Pancreas (tissue), 10 donors: ENCODE data around the gene LARP4B. TPM values are rescaled to one million over a fixed set of nuclear protein-coding genes. Genes with fewer than 3 reads are reported as not detected.
A peak's percentile ranks its signal among the peaks of the same experiment; 100 is the strongest.

ENCODE experiments used
- ATAC-seq, 4 donors: fragments of 200-7000 bp; cut with Tn5 transposase; one replicate each; pipeline versions ENCODE4 v1.8.0 to v1.9.1; 2020; ENCODE audit warnings: mild to moderate bottlenecking in 4 of 4, moderate library complexity in 4 of 4
- DNase-seq, 6 donors: peaks; one replicate each; pipeline ENCODE4 v3.0.0-alpha.2; 2020
- FAIRE-seq: peaks from 2 replicates; lab custom pipeline; 2012; peaks lifted over from hg19 to GRCh38; lab: Jason Lieb, UNC
- H3K27ac ChIP-seq, 4 donors: fragments of 200-600 bp; sonication (generic); 1 replicate in 3 of 4; 2 replicates in 1 of 4; pipeline versions ENCODE4 v1.5.0 to v1.8.0; 2020
- H3K27me3 ChIP-seq, 4 donors: fragments of 200-600 bp; one replicate each; pipeline ENCODE4 v1.8.0; 2021
- H3K36me3 ChIP-seq, 3 donors: fragments of 200-600 bp; sonication (generic) in 1 of 3; one replicate each; pipeline versions ENCODE4 v1.5.0 to v1.8.0; 2020 to 2021
- H3K4me1 ChIP-seq, 3 donors: fragments of 200-600 bp; one replicate each; pipeline ENCODE4 v1.8.0; 2021
- H3K4me3 ChIP-seq, 4 donors: fragments of 200-600 bp; sonication (generic) in 2 of 4; one replicate each; pipeline versions ENCODE4 v1.5.0 to v1.8.0; 2020 to 2021
- H3K9me3 ChIP-seq, 4 donors: fragments of 200-600 bp; one replicate each; pipeline ENCODE4 v1.8.0; 2021
- CTCF ChIP-seq, 4 donors: fragments of 200-600 bp; sonication (generic) in 3 of 4; IDR thresholded peaks; one replicate each; pipeline versions ENCODE4 v1.5.0 to v1.8.0; 2021; ENCODE audit warnings: antibody characterized with exemption in 4 of 4
- WGBS, 2 donors: extraction: QIAGEN DNeasy Blood & Tissue Kit; methylation state at CpG; one replicate each; pipeline ENCODE4 v1.1.7; 2013; 5-methylcytosine and 5-hydroxymethylcytosine counted together
- intact Hi-C, 3 donors: fragments of 100-400 bp; cut with DNase I; formaldehyde crosslinking; loops; one replicate each; pipeline versions ENCODE4 v1.11.1 to v1.14.2; 2022
- polyA plus RNA-seq, 2 donors: library from polyadenylated mRNA; stranded (reverse); fragments of 200-250 nt; gene quantifications; one replicate each; pipeline ENCODE4 v1.2.3, GENCODE V29; 2013
- total RNA-seq, 6 donors: library from RNA; stranded (reverse); fragmentation: NEBNext Ultra II Directional in 4 of 6; extraction: Animal tissue kit (Norgen Biotek cat#: 25700) in 4 of 6; gene quantifications; one replicate each; pipeline versions ENCODE4 v1.2.1 to v1.2.4, GENCODE V29; 2021 to 2023
- donor health status: healthy with polysubstance abuse.
- donor health status: DM: no; HTN: no; CAD: no; lungs with moderate emphysema.
- donor health status: DM: no; HTN: no; CAD: no.
- donor health status: control.
- donor health status: control.
- donor health status: Bipolar disorder and iron deficiency.
- donor health status: DM: yes; HTN: yes; CAD: no.
- donor health status: DM: no; HTN: no; CAD: no.
- donor health status: DM: no; HTN: no; CAD: no.
- donor health status: DM: yes; HTN: yes; CAD: no.

Gene LARP4B
- total and polyA plus RNA-seq, 8 donors, result 10.1 to 53.3 (median 32.2) TPM

DNA sequence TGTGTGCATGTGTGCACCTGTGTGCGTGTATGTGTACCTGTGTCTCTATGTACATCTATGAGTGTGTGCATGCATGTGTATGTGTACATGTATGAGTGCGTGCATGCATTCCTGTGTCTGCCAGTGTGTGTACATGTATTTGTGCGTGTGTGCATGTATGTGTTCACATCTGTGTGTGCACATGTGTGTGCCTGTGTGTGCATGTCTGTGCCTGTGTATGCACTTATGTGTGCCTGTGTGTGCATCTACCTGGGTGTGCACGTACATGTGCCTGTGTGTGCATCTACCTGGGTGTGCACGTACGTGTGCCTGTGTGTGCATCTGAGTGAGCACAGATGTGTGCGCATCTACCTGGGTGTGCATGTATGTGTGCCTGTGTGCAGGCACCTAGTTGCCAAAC, 139.9 kb downstream of the LARP4B start:
- 91 to 96% methylated on average over 7 of the region's 7 CpGs for WGBS, 2 donors
- TF ChIP-seq CTCF (IDR thresholded peaks at IDR 0.05), result no peak
- no peak for ATAC-seq
- Histone ChIP-seq H3K4me3 (no peak overlapping the region), H3K27ac (no peak overlapping the region), H3K27me3 (no peaks in the 10 kb centered on the region), H3K4me1 (no peaks in the 10 kb centered on the region), H3K9me3 (no peaks in the 10 kb centered on the region), H3K36me3 (no peaks in the 10 kb centered on the region)
- DNase-seq, result no peak
- intact Hi-C loops, result loop anchor here in 1 of 3 donors (5.0 kb wide), 1 partner anchor 279 kb away; no protein-coding TSS in a partner anchor
- FAIRE-seq, result no peak

DNA sequence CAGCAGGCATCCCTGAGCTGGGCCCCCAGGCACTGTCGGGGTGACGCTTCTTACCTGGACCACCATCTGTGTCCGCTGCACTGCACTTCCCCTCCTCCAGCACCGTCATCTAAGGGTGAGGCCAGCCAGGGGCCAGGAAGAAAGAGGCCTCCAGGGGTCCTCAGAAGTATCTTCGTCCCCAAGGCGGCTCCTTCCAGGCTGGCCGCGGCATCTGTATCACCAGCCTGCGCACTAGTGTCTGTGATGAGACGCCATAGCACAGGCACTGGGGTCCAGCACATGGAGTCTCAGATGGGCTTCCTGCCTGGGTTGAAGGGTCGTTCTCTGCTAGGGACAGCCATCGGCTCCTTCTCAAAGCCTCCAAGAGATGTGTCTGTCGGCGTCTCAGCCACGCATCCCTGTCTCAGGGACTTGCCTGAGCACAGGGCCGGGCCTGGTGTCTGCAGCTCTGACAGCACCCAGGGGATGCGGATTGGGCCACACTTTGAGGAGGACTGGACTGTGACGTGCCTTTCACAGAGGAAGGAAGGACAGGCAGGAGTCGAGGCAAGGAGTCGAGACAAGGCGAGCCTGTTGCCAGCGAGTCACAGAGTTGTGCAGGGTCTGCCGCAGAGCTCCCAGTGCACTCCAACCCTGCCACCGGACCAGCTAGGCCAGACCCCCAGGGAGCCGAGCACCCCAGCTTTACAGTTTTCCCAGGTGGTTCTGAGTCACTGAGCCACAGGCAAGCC, 140.5 kb downstream of the LARP4B start:
- no peaks in the 10 kb centered on the region for H3K27me3 ChIP-seq
- ATAC-seq, result no peak
- no peaks in the 10 kb centered on the region for H3K4me1 ChIP-seq
- no peaks in the 10 kb centered on the region for H3K9me3 ChIP-seq
- peak in 2 of 6 donors; percentile 44 to 62 for DNase-seq
- no peaks in the 10 kb centered on the region for H3K36me3 ChIP-seq
- intact Hi-C loops, result loop anchor here in 1 of 3 donors (5.0 kb wide), 1 partner anchor 279 kb away; no protein-coding TSS in a partner anchor
- FAIRE-seq, result no peak
- no peak for TF ChIP-seq CTCF (IDR thresholded peaks at IDR 0.05)
- H3K27ac ChIP-seq, result no peak overlapping the region
- no peak overlapping the region for H3K4me3 ChIP-seq
- 84 to 86% methylated on average over 25 of the region's 25 CpGs for whole genome bisulfite sequencing, 2 donors

DNA sequence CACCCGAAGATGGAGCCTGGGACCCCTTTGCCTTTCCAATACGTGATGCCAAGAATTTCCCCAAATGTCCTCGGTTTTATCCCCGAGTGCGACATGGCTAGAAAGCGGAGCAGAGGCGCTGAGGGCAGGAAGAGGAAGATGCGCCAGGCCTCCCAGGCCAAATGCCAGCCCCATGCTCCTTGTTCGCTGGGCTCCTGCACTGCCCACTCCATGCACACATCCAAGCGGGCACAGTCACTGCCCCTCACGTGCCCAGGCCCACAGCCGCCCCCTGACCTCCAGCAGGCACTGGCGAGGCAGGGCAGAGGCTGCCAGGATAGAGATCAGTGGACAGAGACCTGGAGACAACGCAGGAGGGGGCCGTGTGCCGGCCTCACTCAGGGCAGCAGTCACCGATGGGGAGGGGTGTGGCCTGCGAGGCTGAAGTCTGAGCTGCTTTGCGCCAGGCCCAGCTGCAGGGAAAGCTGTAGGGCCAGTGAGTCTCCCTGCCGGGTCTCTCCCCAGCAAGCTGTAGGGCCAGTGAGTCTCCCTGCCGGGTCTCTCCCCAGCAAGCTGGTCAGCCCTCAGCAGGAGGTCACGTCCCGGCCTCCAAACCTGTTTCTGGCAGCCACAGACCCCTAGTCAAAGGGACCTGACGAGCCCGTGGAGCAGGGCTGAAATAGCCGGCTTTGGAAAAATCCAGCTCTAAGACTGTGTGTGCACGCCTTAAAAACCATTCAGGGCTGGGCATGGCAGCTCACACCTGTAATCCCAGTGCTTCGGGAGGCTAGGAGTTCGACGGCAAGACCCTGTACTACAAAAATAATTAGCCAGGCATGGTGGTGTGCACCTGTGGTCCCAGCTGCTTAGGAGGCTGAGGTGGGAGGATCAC, 141.4 kb downstream of the LARP4B start:
- Histone ChIP-seq H3K27ac (no peak overlapping the region), H3K4me1 (no peaks in the 10 kb centered on the region), H3K27me3 (no peaks in the 10 kb centered on the region), H3K36me3 (no peaks in the 10 kb centered on the region), H3K4me3 (no peak overlapping the region), H3K9me3 (no peaks in the 10 kb centered on the region)
- intact Hi-C loops, result loop anchor here in 2 of 3 donors (5.0 kb wide), 1 partner anchor 278 kb away; no protein-coding TSS in a partner anchor
- DNase-seq, result peak in 2 of 6 donors; percentile 54 to 70
- TF ChIP-seq CTCF (IDR thresholded peaks at IDR 0.05), result no peak
- ATAC-seq, result no peak
- no peak for FAIRE-seq
- WGBS, 2 donors, result 53 to 56% methylated on average over 29 to 30 of the region's 30 CpGs

DNA sequence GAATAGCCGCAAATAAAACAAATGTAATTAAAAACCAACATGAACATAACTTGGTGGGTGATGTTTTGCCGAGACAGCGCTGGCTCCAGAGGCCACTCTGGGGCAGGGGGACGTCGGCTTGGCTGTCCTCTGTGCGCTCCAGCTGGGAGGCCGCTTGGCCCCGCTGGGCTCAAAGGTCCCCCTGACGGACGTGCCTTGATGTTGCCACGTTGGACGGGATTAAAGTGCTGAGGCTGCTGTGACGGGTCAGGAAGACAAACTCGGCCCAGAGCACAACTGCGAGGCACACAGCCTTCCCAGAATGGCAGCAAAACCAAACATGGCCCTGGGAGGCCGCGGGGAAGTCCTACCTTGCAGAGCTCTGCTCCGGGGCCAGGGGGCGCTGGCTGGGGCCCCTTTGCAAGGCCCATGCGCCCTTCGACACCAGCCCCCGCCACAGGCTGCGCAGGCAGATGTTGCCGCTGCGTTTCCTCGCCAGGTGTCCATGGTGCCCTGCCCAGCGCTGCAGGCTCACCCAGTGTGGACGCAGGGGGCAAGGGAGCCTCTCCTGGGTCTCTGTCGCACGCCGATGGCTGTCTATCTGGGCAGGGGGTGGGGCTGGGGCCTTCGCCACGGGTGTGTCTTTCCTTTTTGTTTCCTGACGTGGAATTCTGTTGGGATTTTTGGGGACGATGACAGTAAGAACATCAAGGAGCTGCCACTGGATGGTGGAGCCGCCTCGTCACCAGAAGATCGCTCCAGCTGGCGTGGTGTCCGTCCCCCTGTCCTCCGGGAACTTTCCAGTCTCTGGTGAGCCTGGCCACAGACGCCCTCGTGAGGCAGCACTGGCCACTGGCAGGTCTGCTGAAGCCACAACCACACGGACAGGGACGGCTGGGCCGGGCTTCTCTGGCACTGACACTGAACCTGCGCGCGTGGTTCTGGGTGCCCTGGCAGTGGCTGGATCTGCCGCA, 142.4 kb downstream of the LARP4B start:
- no peaks in the 10 kb centered on the region for H3K4me1 ChIP-seq
- H3K27ac ChIP-seq, result peak overlapping the region in 2 of 4 donors; percentile 46 to 51
- no peaks in the 10 kb centered on the region for H3K9me3 ChIP-seq
- DNase-seq (peak in 5 of 6 donors; percentile 70 to 96 (median 77)), ATAC-seq (peak in 3 of 4 donors; percentile 84 to 91 (median 87)), FAIRE-seq (no peak)
- intact Hi-C loops, result loop anchor here in 1 of 3 donors (5.0 kb wide), 1 partner anchor 277 kb away; no protein-coding TSS in a partner anchor
- peak overlapping the region in 2 of 4 donors; percentile 24 to 37 for H3K4me3 ChIP-seq
- peak in 2 of 4 donors; percentile 9 to 49 for TF ChIP-seq CTCF (IDR thresholded peaks at IDR 0.05)
- H3K27me3 ChIP-seq, result no peaks in the 10 kb centered on the region
- WGBS, 2 donors, result 22 to 25% methylated on average over 50 of the region's 50 CpGs
- H3K36me3 ChIP-seq, result no peaks in the 10 kb centered on the region
